Mesenchymal stem cell (in vitro differentiated cells and primary cell): ENCODE data around the gene RUNX3.

Experiments used
- DNase-seq: peaks from one replicate; pipeline ENCODE4 v3.0.0-alpha.2; 2013
- H2AFZ ChIP-seq: one replicate; pipeline ENCODE4 v1.6.1; 2013; ENCODE audit warnings: low read depth, mild to moderate bottlenecking, control low read depth, inconsistent platforms, low read length, moderate library complexity
- H2AK5ac ChIP-seq: 2 replicates; pipeline ENCODE4 v1.6.1; 2013; ENCODE audit warnings: low read length, moderate library complexity, mild to moderate bottlenecking, inconsistent platforms; ENCODE audit not compliant: severe bottlenecking
- H2BK120ac ChIP-seq: one replicate; pipeline ENCODE4 v1.6.1; 2013; ENCODE audit warnings: low read depth, mild to moderate bottlenecking, inconsistent platforms, low read length, moderate library complexity
- H2BK12ac ChIP-seq, 2 experiments: one replicate each; pipeline ENCODE4 v1.6.1; 2013; ENCODE audit warnings: inconsistent platforms in 2 of 2, low read length in 2 of 2, mild to moderate bottlenecking in 2 of 2, moderate library complexity in 2 of 2, control low read depth in 1 of 2
- H2BK15ac ChIP-seq: one replicate; pipeline ENCODE4 v1.6.1; 2013; ENCODE audit warnings: mild to moderate bottlenecking, low read depth, inconsistent platforms; ENCODE audit not compliant: poor library complexity, severe bottlenecking
- H2BK5ac ChIP-seq: 2 replicates; pipeline ENCODE4 v1.6.1; 2013; ENCODE audit warnings: low read depth, mild to moderate bottlenecking, low read length, control low read depth, inconsistent platforms; ENCODE audit not compliant: poor library complexity, severe bottlenecking
- H3K14ac ChIP-seq, 2 experiments: one replicate each; pipeline ENCODE4 v1.6.1; 2013; ENCODE audit warnings: inconsistent platforms in 2 of 2, low read length in 2 of 2, control low read depth in 1 of 2, mild to moderate bottlenecking in 1 of 2, moderate library complexity in 1 of 2
- H3K18ac ChIP-seq, 2 experiments: one replicate each; pipeline ENCODE4 v1.6.1; 2013; ENCODE audit warnings: inconsistent platforms in 2 of 2, low read length in 2 of 2, control low read depth in 1 of 2, low read depth in 1 of 2, mild to moderate bottlenecking in 1 of 2
- H3K23ac ChIP-seq, 2 experiments: one replicate each; pipeline ENCODE4 v1.6.1; 2013; ENCODE audit warnings: inconsistent platforms in 2 of 2, low read length in 2 of 2, mild to moderate bottlenecking in 2 of 2, moderate library complexity in 2 of 2, control low read depth in 1 of 2
- H3K27ac ChIP-seq: 2 replicates; pipeline ENCODE4 v1.5.1; 2013; ENCODE audit warnings: mild to moderate bottlenecking, moderate library complexity, low read length, control low read depth, inconsistent platforms; ENCODE audit not compliant: poor library complexity, severe bottlenecking
- H3K27me3 ChIP-seq, 2 experiments: 2 replicates each; pipeline versions ENCODE4 v1.6.1 to v1.7.0; 2013; ENCODE audit warnings: low read length in 2 of 2, mild to moderate bottlenecking in 2 of 2, moderate library complexity in 2 of 2, control low read depth in 1 of 2, inconsistent platforms in 1 of 2; ENCODE audit not compliant: control insufficient read depth in 1 of 2, insufficient read depth in 1 of 2
- H3K36me3 ChIP-seq, 2 experiments: 2 replicates each; pipeline versions ENCODE4 v1.6.1 to v1.7.0; 2013; ENCODE audit warnings: low read length in 2 of 2, control low read depth in 1 of 2, inconsistent platforms in 1 of 2, low read depth in 1 of 2, mild to moderate bottlenecking in 1 of 2; ENCODE audit not compliant: insufficient read depth in 2 of 2, control insufficient read depth in 1 of 2
- H3K4ac ChIP-seq, 2 experiments: one replicate each; pipeline ENCODE4 v1.6.1; 2013; ENCODE audit warnings: inconsistent platforms in 2 of 2, low read length in 2 of 2, mild to moderate bottlenecking in 2 of 2, moderate library complexity in 2 of 2, control low read depth in 1 of 2, low read depth in 1 of 2
- H3K4me1 ChIP-seq: 2 replicates; pipeline ENCODE4 v1.6.1; 2013; ENCODE audit warnings: low read depth, low read length, control low read depth; ENCODE audit not compliant: control insufficient read depth, insufficient read depth
- H3K4me2 ChIP-seq: 2 replicates; pipeline ENCODE4 v1.6.1; 2013; ENCODE audit warnings: low read length, mild to moderate bottlenecking, inconsistent platforms; ENCODE audit not compliant: poor library complexity, severe bottlenecking
- H3K4me3 ChIP-seq, 2 experiments: 2 replicates each; pipeline versions ENCODE4 v1.5.1 to v1.7.0; 2013; ENCODE audit warnings: low read length in 2 of 2, mild to moderate bottlenecking in 2 of 2, control low read depth in 1 of 2, low read depth in 1 of 2; ENCODE audit not compliant: insufficient read depth in 1 of 2
- H3K79me1 ChIP-seq: replicated peaks from 2 replicates; pipeline ENCODE4 v1.6.1; 2013; ENCODE audit warnings: mild to moderate bottlenecking, control low read depth, low read length, inconsistent platforms; ENCODE audit not compliant: poor library complexity, severe bottlenecking
- H3K9ac ChIP-seq: 2 replicates; pipeline ENCODE4 v1.7.0; 2013; ENCODE audit warnings: mild to moderate bottlenecking, low read length, moderate library complexity
- H3K9me3 ChIP-seq: 2 replicates; pipeline ENCODE4 v1.7.0; 2013; ENCODE audit warnings: mild to moderate bottlenecking, low read length; ENCODE audit not compliant: control insufficient read depth
- H4K8ac ChIP-seq: one replicate; pipeline ENCODE4 v1.6.1; 2013; ENCODE audit warnings: inconsistent platforms, mild to moderate bottlenecking, low read length, moderate library complexity
- H4K91ac ChIP-seq: one replicate; pipeline ENCODE4 v1.6.1; 2013; ENCODE audit warnings: mild to moderate bottlenecking, low read length, inconsistent platforms
- WGBS: methylation state at CpG from one replicate; pipeline ENCODE4 v1.1.7; 2013; ENCODE audit warnings: mixed read lengths; 5-methylcytosine and 5-hydroxymethylcytosine counted together

RUNX3 gene

DNA sequence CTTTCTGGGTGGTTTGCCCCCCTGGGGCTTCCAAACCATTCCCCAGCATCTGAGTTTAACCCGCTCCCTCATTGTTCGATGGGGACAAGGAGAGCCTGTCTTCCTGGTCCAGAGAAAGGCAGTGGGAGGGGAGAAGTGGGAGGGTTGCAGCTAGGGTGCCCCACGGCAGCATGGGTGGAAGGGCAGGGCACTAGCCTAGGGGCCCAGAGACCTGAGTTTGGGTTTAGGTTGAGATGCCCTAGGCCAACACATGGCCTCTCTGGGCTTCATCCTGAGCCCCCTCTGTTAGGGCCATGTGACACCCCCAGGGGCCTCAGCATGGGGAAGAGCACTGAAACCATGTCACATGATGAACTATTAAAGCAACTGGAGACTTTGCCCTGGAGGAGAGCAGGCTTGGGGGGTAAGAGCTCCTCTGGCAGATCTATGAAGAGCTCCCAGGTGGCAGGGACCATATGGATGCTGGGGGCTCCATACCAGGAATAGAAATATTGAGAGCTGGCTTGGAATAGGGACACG lies 9.7 kb upstream of the RUNX3 start:
- Histone ChIP-seq H3K9me3 (no peaks in the 10 kb centered on the region), H3K36me3 (no peaks in the 10 kb centered on the region), H2BK12ac (no peak overlapping the region), H3K4me1 (no peaks in the 10 kb centered on the region), H2BK120ac (no peak overlapping the region), H2AK5ac (no peak overlapping the region), H3K27me3 (peaks cover 69 to 79% of the 10 kb centered on the region in 2 experiments), H4K8ac (no peak overlapping the region), H3K14ac (no peak overlapping the region), H2BK5ac (no peak overlapping the region), H4K91ac (no peak overlapping the region), H2BK15ac (no peak overlapping the region), H3K4me2 (no peak overlapping the region), H3K79me1 (no peaks in the 10 kb centered on the region), H3K27ac (no peak overlapping the region), H3K4ac (no peak overlapping the region), H3K18ac (no peak overlapping the region), H3K4me3 (no peak overlapping the region), H2AFZ (no peak overlapping the region), H3K23ac (no peak overlapping the region), H3K9ac (no peak overlapping the region)
- DNase-seq = no peak
- WGBS = 73% methylated on average over 4 of the region's 4 CpGs

DNA sequence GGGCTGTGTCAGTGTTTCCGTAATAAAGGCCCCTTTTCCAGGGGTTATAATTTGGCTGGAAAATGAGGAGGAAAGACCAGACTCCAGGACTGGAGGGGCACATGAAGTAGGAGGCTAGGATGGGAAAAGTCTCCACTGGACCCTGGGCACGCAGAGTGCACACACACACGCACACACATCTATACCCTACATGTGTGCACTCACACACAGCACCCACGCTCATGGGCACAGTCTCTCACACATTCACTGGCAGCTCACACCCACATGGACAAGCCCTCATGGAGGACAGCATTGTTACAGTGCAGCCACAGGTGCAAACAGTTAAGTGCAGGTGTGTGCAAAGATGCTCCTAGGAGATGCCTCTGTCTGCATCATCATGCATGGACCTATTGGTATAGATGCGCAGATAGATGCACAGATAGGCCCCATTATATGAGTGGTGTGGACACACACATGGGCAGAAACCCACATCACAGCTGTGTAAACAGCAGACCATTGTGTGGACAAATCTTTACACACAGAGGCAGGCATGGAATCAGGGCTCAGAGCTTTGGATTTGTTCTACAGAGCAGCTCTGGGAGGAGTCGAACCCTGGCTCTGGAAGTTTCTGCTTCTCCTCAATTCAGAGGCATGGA lies 9.1 kb upstream of the RUNX3 start:
- no peak overlapping the region for H2BK12ac ChIP-seq
- H3K4me2 ChIP-seq = no peak overlapping the region
- H3K27ac ChIP-seq = no peak overlapping the region
- no peak overlapping the region for H4K91ac ChIP-seq
- no peak overlapping the region for H3K4ac ChIP-seq
- no peak overlapping the region for H2AK5ac ChIP-seq
- H3K9ac ChIP-seq = no peak overlapping the region
- no peak overlapping the region for H2BK5ac ChIP-seq
- H2BK15ac ChIP-seq = no peak overlapping the region
- WGBS = 92% methylated on average over 5 of the region's 6 CpGs
- H3K4me3 ChIP-seq = no peak overlapping the region
- H3K9me3 ChIP-seq = no peaks in the 10 kb centered on the region
- H2AFZ ChIP-seq = no peak overlapping the region
- H3K4me1 ChIP-seq = no peaks in the 10 kb centered on the region
- H4K8ac ChIP-seq = no peak overlapping the region
- no peak overlapping the region for H3K18ac ChIP-seq
- no peaks in the 10 kb centered on the region for H3K36me3 ChIP-seq
- DNase-seq = no peak
- H3K79me1 ChIP-seq = no peaks in the 10 kb centered on the region
- H3K27me3 ChIP-seq = peaks cover 72 to 80% of the 10 kb centered on the region in 2 experiments
- peak overlapping the region in 1 of 2 experiments; percentile 53 for H3K14ac ChIP-seq
- no peak overlapping the region for H3K23ac ChIP-seq
- no peak overlapping the region for H2BK120ac ChIP-seq

DNA sequence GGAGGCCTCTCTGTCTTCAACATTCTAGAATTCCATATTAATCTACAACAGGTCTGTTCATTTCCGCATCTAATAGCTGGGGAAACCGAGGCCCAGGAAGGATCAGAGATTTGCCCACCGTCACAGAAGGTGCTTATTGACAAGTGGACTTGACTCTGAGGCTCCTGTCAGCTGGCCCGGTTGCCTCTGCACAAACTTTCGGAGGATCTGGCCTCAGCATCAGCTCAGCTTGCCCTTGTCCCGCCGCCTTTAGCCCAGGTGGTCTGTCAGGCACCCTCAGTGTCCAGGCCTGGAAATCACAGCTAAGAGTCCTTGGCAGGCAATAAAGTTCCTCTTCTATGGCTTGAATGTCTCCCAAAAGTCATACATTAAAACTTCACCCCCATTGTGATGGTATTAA lies 8.2 kb upstream of the RUNX3 start:
- no peak overlapping the region for H3K4me3 ChIP-seq
- no peak overlapping the region for H3K9ac ChIP-seq
- H3K9me3 ChIP-seq = no peaks in the 10 kb centered on the region
- H3K27me3 ChIP-seq = peaks cover 72 to 81% of the 10 kb centered on the region in 2 experiments
- no peak overlapping the region for H2BK12ac ChIP-seq
- no peak overlapping the region for H2BK5ac ChIP-seq
- H3K27ac ChIP-seq = no peak overlapping the region
- H2AFZ ChIP-seq = no peak overlapping the region
- no peak overlapping the region for H3K18ac ChIP-seq
- H3K4me2 ChIP-seq = no peak overlapping the region
- WGBS = 90% methylated on average over 7 of the region's 7 CpGs
- H2BK120ac ChIP-seq = no peak overlapping the region
- no peak overlapping the region for H3K14ac ChIP-seq
- H3K4me1 ChIP-seq = no peaks in the 10 kb centered on the region
- no peak overlapping the region for H2AK5ac ChIP-seq
- no peak overlapping the region for H3K23ac ChIP-seq
- no peak overlapping the region for H3K4ac ChIP-seq
- no peak overlapping the region for H2BK15ac ChIP-seq
- DNase-seq = no peak
- no peaks in the 10 kb centered on the region for H3K36me3 ChIP-seq
- no peaks in the 10 kb centered on the region for H3K79me1 ChIP-seq
- H4K8ac ChIP-seq = no peak overlapping the region
- no peak overlapping the region for H4K91ac ChIP-seq

DNA sequence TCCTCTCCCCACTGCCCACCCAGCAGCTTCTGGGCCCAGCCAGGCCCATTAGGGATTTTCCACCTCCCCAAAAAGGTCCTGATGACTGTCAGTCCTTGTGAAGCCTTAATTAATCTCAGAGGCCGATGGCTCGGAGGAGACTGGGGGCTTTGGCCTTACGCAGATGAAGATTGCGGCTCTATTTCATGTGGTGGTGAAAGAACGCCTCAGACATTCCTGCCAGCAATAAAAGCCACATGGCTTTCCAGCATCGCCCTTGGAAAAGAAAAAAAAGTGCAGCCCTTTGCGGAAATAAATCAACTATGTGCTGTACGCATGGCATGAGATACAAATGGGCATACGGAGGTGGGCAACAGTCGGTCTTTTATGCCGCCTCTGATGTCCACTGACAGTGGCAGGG lies 6.6 kb upstream of the RUNX3 start:
- Histone ChIP-seq H4K91ac (no peak overlapping the region), H3K18ac (no peak overlapping the region), H4K8ac (no peak overlapping the region), H2AK5ac (no peak overlapping the region), H3K4me1 (peaks cover 7% of the 10 kb centered on the region), H3K4me3 (no peak overlapping the region), H3K36me3 (no peaks in the 10 kb centered on the region), H3K79me1 (no peaks in the 10 kb centered on the region), H3K14ac (no peak overlapping the region), H2BK15ac (no peak overlapping the region), H2BK5ac (no peak overlapping the region), H3K9me3 (no peaks in the 10 kb centered on the region), H3K9ac (no peak overlapping the region), H3K23ac (no peak overlapping the region), H3K4me2 (no peak overlapping the region), H3K27me3 (peaks cover 70 to 84% of the 10 kb centered on the region in 2 experiments), H2BK12ac (no peak overlapping the region), H2BK120ac (no peak overlapping the region), H3K4ac (no peak overlapping the region), H3K27ac (no peak overlapping the region), H2AFZ (no peak overlapping the region)
- peak; percentile 24 for DNase-seq
- 60% methylated on average over 11 of the region's 11 CpGs for WGBS
